Measurements from ENCODE around the gene CYTH1.
A peak's percentile ranks its signal among the peaks of the same experiment; 100 is the strongest.
"Not testable (repeated sequence)": the region's sequence is repeated elsewhere in the genome, so short reads cannot be mapped to it uniquely, and the experiment has no call there.

CYTH1 gene

GRCh38 chr17:78759203-78759968 is 22.7 kb downstream of the CYTH1 start:
- DNase-seq (ENCODE audit: low spot score): peak; percentile 81

- peak; percentile 24 for DNase-seq (ENCODE audit: low spot score)
Observed at GRCh38 chr17:78753316-78754250, 28.5 kb downstream of the CYTH1 start.

GRCh38 chr17:78751447-78752161 is 30.5 kb downstream of the CYTH1 start:
- no peak for DNase-seq (ENCODE audit: low spot score)

- not testable (repeated sequence) for DNase-seq (ENCODE audit: low spot score)
Observed at GRCh38 chr17:78751000-78751399, 31.1 kb downstream of the CYTH1 start.

DNA sequence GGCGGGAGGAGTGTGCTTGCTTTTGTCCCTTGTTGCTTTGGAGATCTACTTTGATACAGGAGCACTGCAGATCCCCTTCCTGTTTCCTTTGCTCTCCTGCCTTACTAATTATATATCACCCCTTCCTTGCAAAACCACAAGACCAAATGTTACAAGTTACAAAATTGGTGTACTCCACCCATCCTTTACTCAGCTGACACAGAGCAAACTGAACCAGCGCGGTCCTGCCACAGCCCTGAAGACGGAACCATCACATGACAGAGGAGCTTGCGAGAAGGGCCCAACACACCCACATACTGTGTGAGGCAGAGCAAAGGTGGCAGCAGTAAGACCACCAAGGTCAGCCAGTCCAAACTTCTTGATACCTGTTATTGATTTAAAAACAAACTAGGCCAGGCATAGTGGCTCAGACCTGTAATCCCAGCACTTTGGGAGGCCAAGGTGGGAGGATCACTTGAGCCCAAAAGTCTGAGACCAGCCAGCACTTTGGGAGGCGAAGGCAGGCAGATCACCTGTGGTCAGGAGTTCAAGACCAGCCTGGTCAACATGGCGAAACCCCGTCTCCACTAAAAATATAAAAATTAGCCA is 33.2 kb downstream of the CYTH1 start:
- peak; percentile 87 for DNase-seq (ENCODE audit: low spot score)

GRCh38 chr17:78748048-78748729 is 33.9 kb downstream of the CYTH1 start:
- DNase-seq (ENCODE audit: low spot score): no peak

DNA sequence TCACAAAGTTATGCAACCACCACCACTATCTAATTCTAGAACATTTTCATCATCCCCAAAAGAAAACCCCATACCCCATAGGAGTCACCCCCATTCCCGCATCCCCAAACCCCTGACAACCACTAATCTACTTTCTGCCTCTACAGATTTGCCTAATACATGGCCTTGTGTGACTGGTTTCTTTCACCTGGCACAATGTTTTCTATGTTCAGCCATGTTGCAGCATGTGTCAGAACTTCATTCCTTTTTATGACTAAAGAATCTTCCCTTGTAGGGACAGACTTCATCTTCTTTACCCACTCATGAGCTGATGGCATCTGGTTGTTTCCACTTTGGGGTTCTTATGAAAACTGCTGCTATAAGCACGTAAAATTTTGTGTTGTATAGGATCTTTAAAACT is 34.6 kb downstream of the CYTH1 start:
- no peak for DNase-seq (ENCODE audit: low spot score)

DNA sequence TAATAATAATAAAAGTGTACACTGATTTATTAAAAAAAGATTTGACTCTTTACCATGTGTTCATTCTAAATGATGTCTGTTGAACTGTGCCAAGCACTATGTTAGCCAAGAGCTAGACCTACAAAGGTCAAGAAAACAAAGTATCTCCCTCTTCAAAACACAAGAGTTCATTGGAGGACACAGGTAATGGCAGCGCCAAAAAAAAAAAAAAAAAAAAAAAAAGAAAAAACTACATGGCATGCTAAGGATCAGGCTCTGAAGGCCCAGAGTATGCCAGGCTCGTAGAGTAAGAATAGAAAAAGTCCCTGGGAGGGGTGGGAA is 35.2 kb downstream of the CYTH1 start:
- DNase-seq (ENCODE audit: low spot score): no peak

DNA sequence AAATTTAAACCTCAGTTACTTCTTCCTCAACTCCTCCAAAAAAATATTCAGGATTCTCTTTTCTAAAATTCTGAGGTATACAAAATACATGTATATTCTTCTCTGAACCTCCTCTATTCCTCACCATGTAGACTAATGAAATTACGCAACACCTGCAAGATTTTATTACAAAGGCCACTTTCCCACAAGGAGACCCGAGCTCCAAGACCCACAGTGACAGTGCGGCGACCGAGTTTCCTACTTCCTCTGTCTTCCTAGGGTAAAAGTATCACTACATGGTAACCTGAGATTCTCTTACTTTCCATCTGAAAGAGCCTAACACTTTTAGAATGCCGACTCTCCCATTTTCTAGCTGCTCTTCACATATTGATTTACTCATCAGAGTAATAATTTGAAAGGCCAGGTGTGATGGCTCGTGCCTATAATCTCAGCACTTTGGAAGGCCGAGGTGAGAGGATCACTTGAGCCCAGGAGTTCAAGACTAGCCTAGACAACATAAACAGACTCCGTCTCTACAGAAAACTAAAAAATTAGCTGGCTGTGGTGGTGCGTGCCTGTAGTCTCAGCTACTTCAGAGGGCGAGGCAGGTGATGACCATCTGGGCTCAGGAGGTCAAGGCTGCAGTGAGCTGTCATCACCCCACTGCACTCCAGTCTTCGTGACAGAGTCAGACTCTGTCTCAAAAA is 35.7 kb downstream of the CYTH1 start:
- DNase-seq (ENCODE audit: low spot score): no peak

- peak; percentile 57 for DNase-seq (ENCODE audit: low spot score)
Observed at GRCh38 chr17:78745407-78746088, 36.5 kb downstream of the CYTH1 start.

DNA sequence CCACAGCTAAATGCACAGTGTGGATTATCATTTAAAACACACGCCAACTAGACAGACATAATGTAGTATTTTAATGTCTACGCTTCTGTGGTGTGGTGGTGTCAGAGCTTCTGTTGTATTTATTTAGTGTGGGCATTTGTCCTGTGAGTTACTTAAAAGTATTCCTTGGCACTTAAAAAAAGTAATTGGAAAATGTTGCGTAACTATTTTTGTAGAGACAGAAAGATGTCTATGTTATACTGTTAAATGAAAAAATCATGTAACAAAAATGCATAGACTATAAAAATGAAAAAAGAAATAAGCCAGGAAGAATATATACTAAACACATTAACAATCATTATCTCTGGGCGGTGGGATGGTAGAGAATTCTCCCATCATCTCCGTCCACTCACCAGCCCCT is 39.2 kb downstream of the CYTH1 start:
- no peak for DNase-seq (ENCODE audit: low spot score)

DNA sequence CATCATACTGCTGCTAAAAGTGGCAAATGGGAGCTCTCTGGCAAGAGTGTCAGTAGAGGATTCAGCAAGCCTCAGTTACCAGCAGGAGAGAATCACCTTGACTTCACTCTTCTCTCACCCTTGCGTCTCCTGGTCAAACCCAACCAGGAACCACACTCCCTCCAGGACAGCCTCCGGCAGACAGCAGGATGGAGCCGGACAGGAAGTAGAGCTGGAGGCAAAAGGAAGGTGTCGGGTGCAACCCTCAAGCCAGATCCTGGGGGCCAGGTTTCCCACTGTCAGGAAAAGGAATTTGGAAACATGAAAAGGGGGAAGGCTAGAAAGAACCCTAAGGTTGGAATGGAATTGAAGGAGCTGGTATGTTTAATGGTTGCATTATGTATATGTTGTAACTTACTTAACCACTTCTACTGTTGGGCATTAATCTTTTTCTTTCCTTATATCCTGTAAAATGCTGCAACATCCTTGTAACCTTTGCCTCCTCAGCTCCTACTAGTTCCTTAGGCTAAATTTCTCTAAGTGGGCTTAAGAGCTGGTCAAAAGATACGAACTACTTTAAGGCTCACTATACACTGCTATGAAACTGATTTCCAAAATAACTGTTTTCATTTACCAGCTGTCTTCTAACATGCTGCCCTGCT is 40.3 kb downstream of the CYTH1 start:
- DNase-seq (ENCODE audit: low spot score): no peak

- no peak for DNase-seq (ENCODE audit: low spot score)
Observed at GRCh38 chr17:78739331-78739931, 42.6 kb downstream of the CYTH1 start.

GRCh38 chr17:78738698-78739097 is 43.4 kb downstream of the CYTH1 start:
- DNase-seq (ENCODE audit: low spot score): no peak

DNA sequence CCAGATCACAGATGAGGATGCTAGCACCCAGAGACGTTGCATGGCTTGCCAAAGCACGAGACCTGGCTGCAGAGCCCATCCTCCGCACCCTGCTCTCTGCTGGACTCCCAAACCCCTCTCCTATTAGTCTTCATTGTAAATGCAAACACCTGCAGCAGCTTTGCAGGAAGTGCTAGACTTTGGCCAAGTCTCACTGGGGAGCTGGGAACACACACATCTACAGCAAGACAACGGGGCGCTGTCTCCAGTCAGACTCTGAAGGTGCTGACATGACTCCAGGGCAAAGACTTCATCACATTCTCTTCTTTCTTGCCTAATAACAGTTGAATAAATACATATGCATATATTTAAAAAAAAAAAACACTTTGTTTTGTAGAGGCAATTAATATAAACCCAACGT is 43.8 kb downstream of the CYTH1 start:
- no peak for DNase-seq (ENCODE audit: low spot score)

DNA sequence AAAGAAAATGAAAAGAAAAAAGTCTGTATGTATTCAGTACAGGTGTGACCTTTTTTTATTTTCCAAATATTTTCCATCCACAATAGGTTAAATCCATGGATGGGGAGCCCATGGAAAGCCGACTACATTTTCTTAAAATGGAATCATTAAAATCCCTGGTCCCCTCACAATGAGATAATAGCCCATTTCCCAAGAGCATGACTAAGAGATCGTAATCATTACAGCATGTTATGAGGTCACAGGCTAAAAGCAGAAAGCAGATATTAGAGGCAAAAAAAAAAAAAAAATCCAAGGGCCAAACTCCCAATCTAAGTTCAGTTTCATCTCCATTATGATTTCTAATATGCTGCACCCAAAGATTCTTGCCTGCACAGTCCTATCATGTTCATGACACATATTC is 44.7 kb downstream of the CYTH1 start:
- DNase-seq (ENCODE audit: low spot score): no peak

- DNase-seq (ENCODE audit: low spot score): peak; percentile 78
Observed at GRCh38 chr17:78736526-78737079, 45.5 kb downstream of the CYTH1 start.

DNA sequence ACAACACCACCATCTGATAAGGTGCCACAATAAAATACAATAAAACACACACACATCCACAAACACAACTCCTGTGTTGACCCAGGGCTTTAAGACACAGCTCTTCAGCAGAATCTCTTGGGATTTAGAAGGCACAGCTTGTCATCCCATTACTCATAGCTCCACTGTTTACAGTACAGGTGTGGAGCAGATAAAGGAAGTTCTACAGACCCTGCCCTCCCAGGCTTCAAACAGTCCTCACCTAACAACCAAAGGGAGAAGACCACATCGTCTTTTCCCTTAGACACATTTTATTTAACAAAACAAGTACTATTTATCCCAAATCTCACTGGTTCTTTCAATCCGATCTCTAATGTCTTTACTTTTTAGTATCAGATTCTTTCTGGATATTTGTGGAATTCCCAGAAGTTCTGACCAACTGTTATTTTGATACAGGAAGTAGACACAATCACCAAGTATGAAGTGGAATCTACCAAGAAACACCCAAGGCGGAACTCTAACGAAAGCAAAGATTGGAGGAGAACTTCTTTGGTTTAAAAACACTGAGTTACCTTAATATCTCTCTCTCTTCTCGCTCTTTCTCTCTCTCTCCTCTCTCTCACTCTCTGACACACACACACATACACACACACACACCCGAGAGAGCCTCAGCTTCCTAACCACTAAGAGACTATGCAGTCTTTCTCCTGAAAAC is 46.1 kb downstream of the CYTH1 start:
- DNase-seq (ENCODE audit: low spot score): no peak

Data from CD4-positive, alpha-beta T cell treated with Interleukin-6 at 100 ng/mL for 8 hours (primary cell).